Measurements from ENCODE around the gene CUX1.

The CUX1 gene

DNA sequence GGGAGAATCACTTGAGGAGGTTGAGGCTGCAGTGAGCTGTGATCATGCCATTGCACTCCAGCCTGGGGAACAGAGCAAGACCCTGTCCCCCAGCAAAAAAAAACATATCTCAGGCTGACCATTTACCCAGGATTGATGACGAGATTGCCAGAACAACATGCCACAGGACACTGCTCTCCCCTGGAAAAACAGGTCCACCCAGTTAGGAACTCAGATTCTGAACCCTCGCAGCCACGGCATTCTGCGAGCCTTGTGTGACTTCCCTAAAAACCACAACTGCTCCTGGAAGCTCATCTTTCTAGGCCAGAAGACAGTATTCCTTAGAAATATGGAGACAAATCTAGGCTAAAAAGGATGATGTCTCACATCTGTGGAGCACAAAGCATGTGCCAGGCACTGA is 427.2 kb downstream of the CUX1 start:
- Mint-ChIP-seq H3K4me3 (no peak overlapping the region), H3K4me1 (ENCODE audit: low read depth in 2 of 2) (no peaks in the 10 kb centered on the region), H3K9me3 (no peaks in the 10 kb centered on the region), H3K27me3 (no peaks in the 10 kb centered on the region), H3K36me3 (ENCODE audit: insufficient read depth) (peaks cover 20% of the 10 kb centered on the region), H3K27ac (no peak overlapping the region)
- DNase-seq: no peak
- no peak for ATAC-seq (replicated peaks)

DNA sequence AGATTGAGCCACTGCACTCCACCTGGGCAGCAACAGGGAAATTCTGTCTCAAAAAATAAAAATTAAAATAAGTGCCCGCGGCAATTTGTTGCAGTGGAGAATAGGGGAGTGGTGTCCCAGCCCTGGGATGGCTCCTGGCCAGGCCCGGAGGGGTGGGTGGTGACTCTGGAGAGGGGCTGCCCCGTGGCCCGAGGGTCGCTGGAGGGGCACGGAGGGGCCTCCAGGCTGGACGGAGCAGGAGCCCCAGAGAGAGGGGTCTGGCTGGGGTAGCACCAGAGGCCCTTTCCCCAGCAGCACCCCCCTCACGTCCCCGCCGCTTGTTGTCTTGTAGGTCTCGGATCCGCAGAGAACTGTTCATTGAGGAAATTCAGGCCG is 430.6 kb downstream of the CUX1 start:
- H3K36me3 Mint-ChIP-seq (ENCODE audit: insufficient read depth): peaks cover 12% of the 10 kb centered on the region
- DNase-seq: no peak
- H3K27me3 Mint-ChIP-seq: no peaks in the 10 kb centered on the region
- ATAC-seq (replicated peaks): no peak
- H3K9me3 Mint-ChIP-seq: no peaks in the 10 kb centered on the region
- H3K4me1 Mint-ChIP-seq (ENCODE audit: low read depth in 2 of 2): no peaks in the 10 kb centered on the region
- no peak overlapping the region for H3K27ac Mint-ChIP-seq
- no peak overlapping the region for H3K4me3 Mint-ChIP-seq

DNA sequence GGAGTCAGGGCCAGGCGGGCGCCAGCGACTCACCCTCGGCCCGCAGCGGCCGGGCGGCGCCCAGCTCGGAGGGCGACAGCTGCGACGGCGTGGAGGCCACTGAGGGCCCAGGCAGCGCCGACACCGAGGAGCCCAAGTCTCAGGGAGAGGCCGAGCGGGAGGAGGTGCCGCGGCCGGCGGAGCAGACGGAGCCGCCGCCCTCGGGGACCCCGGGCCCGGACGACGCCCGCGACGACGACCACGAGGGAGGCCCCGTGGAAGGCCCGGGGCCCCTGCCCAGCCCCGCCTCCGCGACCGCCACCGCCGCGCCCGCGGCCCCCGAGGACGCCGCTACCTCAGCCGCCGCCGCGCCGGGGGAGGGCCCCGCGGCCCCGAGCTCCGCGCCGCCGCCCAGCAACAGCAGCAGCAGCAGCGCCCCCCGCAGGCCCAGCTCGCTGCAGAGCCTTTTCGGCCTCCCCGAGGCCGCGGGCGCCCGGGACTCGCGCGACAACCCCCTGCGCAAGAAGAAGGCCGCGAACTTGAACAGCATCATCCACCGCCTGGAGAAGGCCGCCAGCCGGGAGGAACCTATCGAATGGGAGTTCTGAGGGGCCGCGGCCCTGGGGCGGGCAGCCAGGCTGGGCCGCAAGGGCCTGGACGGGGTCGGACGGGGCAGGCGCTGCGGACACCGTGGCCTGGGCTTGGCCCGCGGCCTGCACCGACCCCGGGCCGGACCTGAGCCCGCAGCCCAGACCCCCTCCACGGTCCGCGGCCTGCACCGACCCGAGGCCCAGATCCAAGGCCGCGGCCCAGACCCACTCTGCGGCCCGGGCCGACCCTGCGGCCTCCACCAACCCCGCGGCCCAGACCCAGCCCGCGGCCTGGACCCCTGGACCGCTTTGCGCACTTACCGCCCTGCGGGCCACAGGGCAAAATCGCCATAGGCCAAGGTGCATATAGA is 431.3 kb downstream of the CUX1 start:
- Mint-ChIP-seq H3K4me3 (no peak overlapping the region), H3K27me3 (no peaks in the 10 kb centered on the region)

DNA sequence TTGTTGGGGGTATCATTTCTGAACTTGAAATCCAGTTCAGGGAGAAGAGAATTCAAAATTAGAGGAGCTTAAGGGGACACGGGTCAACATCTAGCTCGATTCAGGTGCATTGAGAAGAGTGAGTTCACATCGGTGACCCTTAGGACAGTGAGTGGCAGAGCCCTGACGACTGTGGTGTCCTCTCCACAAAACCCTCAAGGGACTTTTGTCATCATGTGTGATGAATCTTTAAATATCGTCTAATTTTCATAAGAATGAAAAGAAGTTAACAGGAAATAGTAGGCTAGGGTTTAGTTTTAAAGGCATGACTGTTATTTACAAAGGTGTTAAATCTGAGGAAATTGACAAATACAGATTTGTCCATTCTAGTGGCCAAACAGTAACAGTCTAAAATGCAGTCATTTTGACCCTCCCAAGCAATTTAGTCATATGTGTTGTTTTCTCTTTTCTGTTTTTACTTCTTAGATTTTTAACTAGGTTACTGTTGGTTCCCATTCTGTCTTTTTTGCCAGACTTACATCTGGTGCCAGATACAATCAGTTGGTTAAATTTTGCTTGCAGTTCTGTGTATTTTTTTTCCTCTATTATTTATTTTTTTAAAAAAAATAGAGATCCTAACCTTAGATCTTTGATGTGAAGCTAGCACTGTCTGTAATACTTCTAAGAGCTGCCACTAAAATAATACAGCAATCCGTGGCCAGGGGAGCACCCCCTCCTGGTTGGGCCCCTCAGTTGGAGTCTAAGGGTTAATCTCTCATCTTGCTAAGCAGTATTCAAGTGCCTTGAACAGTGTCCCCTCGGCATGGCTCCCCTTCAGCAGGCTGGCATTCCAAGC is 434.3 kb downstream of the CUX1 start:
- Mint-ChIP-seq H3K27ac (no peak overlapping the region), H3K4me3 (no peak overlapping the region), H3K9me3 (no peaks in the 10 kb centered on the region), H3K27me3 (no peaks in the 10 kb centered on the region), H3K4me1 (ENCODE audit: low read depth in 2 of 2) (no peaks in the 10 kb centered on the region), H3K36me3 (ENCODE audit: insufficient read depth) (peaks cover 8% of the 10 kb centered on the region)
- DNase-seq (no peak), ATAC-seq (replicated peaks) (no peak)

More for the DNA sequence above, 431.3 kb downstream of the CUX1 start:
- H3K27ac Mint-ChIP-seq: no peak overlapping the region
- H3K9me3 Mint-ChIP-seq: no peaks in the 10 kb centered on the region
- ATAC-seq (replicated peaks) (no peak), DNase-seq (no peak)
- no peaks in the 10 kb centered on the region for H3K4me1 Mint-ChIP-seq (ENCODE audit: low read depth in 2 of 2)
- H3K36me3 Mint-ChIP-seq (ENCODE audit: insufficient read depth): peaks cover 9% of the 10 kb centered on the region

DNA sequence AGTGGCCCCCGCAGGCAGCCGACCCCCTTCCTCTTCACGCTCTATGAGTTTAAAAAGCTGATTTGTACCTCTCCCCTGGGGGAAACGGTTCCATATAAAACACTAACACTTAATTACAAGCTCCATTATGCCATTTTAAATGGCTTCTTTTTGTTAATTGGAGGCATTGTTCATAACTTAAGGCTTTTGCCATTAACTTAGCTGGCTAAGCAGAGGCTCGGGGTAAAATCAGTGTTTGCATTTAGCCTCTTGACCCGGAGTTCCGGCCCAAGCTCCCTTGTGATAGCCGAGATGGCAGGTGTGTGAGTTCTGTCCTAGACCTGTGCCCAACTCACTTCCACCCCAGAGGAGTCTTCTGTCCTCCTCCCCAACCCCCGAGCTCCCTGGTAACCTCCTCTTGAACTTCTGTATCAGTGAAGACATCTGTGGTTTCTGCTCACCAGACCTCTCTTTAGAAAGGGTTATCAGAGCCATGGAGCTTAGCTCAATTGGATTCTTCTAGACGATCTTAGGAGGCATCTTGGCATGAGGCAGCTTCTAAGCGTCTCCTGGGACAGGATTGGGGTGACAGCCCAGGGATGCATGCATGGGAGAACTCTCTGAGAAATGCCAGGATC is 435.0 kb downstream of the CUX1 start:
- Mint-ChIP-seq H3K9me3 (no peaks in the 10 kb centered on the region), H3K27me3 (no peaks in the 10 kb centered on the region), H3K36me3 (ENCODE audit: insufficient read depth) (peaks cover 3% of the 10 kb centered on the region), H3K4me1 (ENCODE audit: low read depth in 2 of 2) (no peaks in the 10 kb centered on the region), H3K27ac (peak overlapping the region in 1 of 2 donors; percentile 38), H3K4me3 (no peak overlapping the region)
- no peak for ATAC-seq (replicated peaks)
- no peak for DNase-seq

DNA sequence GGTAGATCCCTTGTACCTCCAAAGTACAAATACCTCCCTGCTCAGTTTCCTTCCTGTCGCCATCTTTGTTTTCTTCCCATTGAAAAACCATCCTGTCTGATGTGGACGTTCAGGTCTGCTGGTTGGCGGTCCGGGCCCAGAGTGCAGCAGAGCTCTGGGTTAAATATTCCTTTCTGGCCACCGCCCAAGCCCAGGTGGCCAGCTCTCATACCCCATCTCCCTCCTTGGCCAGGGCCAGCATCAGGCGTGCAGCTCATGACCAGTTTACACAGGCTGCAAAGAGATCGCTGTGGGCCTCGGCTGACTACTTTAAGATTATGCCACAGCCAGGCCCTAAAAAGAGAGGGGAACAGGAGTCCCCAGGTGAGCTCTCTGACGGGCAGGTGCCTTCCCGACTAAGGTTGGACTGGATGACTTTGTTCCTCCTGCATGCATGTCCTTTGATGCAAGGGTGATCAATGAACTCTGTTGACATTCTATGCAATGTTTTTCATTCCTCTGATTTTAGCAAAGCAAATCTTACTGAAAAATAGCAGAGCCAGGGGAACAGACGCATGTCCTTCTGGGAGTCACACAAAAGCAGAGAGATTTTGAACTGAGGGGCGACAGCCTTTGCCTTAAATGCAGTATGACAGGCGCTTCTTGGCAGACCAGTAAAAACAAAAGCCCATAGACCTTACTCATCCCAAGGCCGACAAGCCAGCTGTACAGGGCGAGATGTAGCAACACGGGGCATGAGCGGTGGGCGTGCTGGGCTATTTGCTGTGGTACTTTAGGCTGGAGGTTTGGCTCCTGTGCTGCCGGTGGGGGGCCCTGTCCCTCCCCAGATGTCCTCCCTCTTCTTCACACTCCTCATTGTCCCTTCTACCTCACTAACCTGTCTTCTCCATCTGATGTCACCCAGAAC is 435.9 kb downstream of the CUX1 start:
- H3K27me3 Mint-ChIP-seq: no peaks in the 10 kb centered on the region

DNA sequence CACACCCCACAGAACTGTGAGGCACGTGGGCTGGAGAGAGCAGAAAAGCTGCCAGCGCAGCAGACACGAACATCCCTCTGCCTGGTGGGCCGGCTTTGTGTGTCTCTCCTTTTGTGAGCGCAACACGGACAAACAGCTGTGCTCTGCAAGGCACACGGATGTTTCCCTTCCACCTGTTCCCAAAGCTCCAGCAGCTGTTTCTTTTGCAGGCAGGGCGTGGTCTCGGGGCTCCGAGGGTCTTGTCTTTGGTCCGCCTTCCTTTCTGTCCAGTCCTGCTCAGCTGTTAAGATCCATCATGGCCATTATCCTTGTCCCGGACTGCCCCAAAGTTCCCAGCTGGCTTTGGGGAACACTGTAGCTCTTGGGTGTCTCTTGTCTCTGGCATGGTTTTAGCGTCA is 436.5 kb downstream of the CUX1 start:
- H3K4me3 Mint-ChIP-seq: no peak overlapping the region
- ATAC-seq (replicated peaks): no peak
- no peaks in the 10 kb centered on the region for H3K4me1 Mint-ChIP-seq (ENCODE audit: low read depth in 2 of 2)
- peak overlapping the region in 1 of 2 donors; percentile 41 for H3K27ac Mint-ChIP-seq
- DNase-seq: no peak
- H3K27me3 Mint-ChIP-seq: no peaks in the 10 kb centered on the region
- H3K36me3 Mint-ChIP-seq (ENCODE audit: insufficient read depth): peaks cover 6% of the 10 kb centered on the region
- H3K9me3 Mint-ChIP-seq: no peaks in the 10 kb centered on the region

More for the DNA sequence above, 435.9 kb downstream of the CUX1 start:
- H3K27ac Mint-ChIP-seq: peak overlapping the region in 1 of 2 donors; percentile 38
- no peaks in the 10 kb centered on the region for H3K4me1 Mint-ChIP-seq (ENCODE audit: low read depth in 2 of 2)
- DNase-seq: no peak
- no peaks in the 10 kb centered on the region for H3K9me3 Mint-ChIP-seq
- H3K36me3 Mint-ChIP-seq (ENCODE audit: insufficient read depth): peaks cover 3% of the 10 kb centered on the region
- H3K4me3 Mint-ChIP-seq: no peak overlapping the region
- no peak for ATAC-seq (replicated peaks)

DNA sequence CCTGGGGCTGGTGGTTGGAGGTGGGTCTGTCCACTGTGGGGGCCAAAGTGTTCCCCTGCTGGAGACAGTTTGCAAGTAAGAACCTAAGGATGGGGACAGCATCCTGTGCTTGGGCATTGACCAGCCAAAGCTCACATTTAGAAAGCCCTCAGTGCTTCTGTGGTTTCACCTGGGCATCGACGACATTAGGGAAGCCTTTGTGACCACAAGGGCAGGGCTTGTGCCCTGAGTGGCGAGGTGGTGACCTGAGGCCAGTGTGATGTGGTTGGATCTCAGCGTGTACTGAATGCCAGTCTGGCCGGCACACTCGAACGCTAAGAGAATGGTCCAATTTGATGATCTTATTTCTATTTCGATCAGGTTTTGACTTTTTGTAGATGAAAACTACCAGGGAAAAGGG is 437.1 kb downstream of the CUX1 start:
- DNase-seq: no peak
- no peaks in the 10 kb centered on the region for H3K9me3 Mint-ChIP-seq
- peaks cover 6% of the 10 kb centered on the region for H3K36me3 Mint-ChIP-seq (ENCODE audit: insufficient read depth)

DNA sequence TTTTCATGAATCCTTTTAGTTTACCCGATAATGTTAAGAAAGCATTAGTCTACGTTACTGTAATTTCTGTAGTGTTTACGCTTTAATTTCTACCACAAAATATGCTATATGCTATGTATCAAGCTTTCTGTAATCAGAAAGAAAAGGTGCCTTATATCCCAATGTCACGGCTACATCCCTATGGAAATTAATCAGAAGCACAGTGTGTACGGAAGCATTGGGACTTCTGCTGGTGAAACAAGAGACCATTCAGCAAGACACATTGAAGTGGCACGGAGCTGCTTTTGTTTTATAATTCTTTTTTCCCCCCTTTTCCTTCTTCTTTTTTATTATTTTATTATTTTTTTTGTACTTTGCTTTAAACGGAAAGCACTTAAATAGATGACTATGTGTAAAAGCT is 438.1 kb downstream of the CUX1 start:
- no peak overlapping the region for H3K4me3 Mint-ChIP-seq
- H3K27me3 Mint-ChIP-seq: no peaks in the 10 kb centered on the region
- H3K36me3 Mint-ChIP-seq (ENCODE audit: insufficient read depth): peaks cover 6% of the 10 kb centered on the region
- H3K4me1 Mint-ChIP-seq (ENCODE audit: low read depth in 2 of 2): no peaks in the 10 kb centered on the region
- no peaks in the 10 kb centered on the region for H3K9me3 Mint-ChIP-seq
- ATAC-seq (replicated peaks): no peak
- no peak overlapping the region for H3K27ac Mint-ChIP-seq
- DNase-seq: no peak

More for the DNA sequence above, 437.1 kb downstream of the CUX1 start:
- Mint-ChIP-seq H3K27me3 (no peaks in the 10 kb centered on the region), H3K4me3 (no peak overlapping the region), H3K27ac (peak overlapping the region in 1 of 2 donors; percentile 41), H3K4me1 (ENCODE audit: low read depth in 2 of 2) (no peaks in the 10 kb centered on the region)
- no peak for ATAC-seq (replicated peaks)

DNA sequence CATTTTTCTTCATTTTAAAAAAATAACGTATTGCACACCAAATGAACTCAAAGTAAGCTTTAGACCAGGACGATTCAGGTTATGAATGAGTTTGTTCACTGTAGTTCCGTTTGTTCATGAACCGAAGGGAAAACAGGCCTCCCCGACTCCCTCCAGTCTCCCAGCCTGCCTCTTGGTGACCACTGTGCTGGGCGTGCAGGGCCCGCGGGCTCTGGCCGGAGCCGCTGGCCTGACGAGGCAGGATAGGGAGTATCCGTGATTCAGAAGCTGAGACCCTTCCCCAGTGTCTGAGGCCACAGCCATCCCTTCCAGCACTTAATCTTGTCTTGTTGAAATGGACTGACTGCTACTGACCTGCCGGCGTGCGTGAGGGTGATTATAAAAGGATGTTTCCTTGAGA is 438.5 kb downstream of the CUX1 start:
- DNase-seq (no peak), ATAC-seq (replicated peaks) (no peak)
- Mint-ChIP-seq H3K9me3 (no peaks in the 10 kb centered on the region), H3K4me1 (ENCODE audit: low read depth in 2 of 2) (no peaks in the 10 kb centered on the region), H3K4me3 (no peak overlapping the region), H3K36me3 (ENCODE audit: insufficient read depth) (peaks cover 6% of the 10 kb centered on the region), H3K27ac (no peak overlapping the region), H3K27me3 (no peaks in the 10 kb centered on the region)

DNA sequence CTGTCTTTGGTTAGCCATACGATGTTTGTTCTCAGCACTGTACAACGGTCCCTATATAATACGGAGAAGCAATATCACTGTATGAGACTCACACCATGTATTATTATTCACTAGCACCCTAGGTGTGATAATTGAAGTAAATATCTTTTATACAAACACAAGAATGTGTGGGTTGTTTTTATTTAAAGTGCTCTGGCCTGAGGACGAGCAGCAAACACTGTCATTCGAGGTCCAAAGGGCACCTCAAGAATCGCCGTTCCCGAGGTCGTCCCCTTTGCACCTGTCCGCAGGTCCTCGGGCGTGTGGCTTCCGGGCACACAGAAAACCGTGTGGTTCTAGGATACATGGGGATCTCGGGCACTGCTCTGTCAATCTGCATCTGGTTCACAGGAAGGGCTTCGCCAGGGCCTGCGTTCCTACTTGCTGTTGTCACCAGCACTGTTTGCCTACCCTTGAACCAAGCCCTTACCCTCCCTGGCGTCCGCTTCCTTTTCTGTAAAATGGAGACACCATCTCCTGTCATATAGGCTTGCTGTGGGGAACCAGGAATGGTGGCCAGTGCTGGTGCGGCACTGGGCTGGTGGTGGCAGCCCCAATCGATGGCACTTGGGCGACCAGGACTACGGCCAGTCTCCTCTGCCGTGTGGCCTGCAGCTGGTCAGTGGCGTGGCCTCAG is 440.8 kb downstream of the CUX1 start:
- no peaks in the 10 kb centered on the region for H3K27me3 Mint-ChIP-seq
- no peaks in the 10 kb centered on the region for H3K9me3 Mint-ChIP-seq
- H3K4me3 Mint-ChIP-seq: no peak overlapping the region
- peaks cover 6% of the 10 kb centered on the region for H3K36me3 Mint-ChIP-seq (ENCODE audit: insufficient read depth)
- no peak overlapping the region for H3K27ac Mint-ChIP-seq
- no peak for DNase-seq
- ATAC-seq (replicated peaks): no peak
- no peaks in the 10 kb centered on the region for H3K4me1 Mint-ChIP-seq (ENCODE audit: low read depth in 2 of 2)

DNA sequence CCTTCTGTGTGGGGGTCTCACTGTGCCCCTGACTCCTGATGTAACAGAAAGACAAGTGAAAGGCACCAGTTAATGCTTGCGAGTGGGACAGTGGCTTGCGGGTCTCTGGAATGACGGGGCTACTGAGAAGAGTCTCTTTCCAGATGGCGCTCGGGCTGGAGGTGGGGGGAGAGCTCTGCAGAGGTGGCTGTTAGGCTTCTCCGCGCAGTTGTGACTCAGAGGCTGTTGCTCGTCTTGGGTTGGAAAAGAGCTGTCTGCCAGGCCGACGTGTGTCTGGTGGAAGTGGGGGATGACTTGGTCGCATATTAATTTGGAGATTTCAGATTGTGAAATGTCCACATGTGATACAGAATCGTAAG is 441.3 kb downstream of the CUX1 start:
- no peak overlapping the region for H3K4me3 Mint-ChIP-seq
- peaks cover 8% of the 10 kb centered on the region for H3K36me3 Mint-ChIP-seq (ENCODE audit: insufficient read depth)
- no peaks in the 10 kb centered on the region for H3K4me1 Mint-ChIP-seq (ENCODE audit: low read depth in 2 of 2)

More for the DNA sequence above, 441.3 kb downstream of the CUX1 start:
- ATAC-seq (replicated peaks) (no peak), DNase-seq (no peak)
- no peaks in the 10 kb centered on the region for H3K27me3 Mint-ChIP-seq
- no peak overlapping the region for H3K27ac Mint-ChIP-seq
- no peaks in the 10 kb centered on the region for H3K9me3 Mint-ChIP-seq

Measured in effector memory CD8-positive, alpha-beta T cell (primary cell).